ENCODE data around the gene ADD2.
"Not testable (repeated sequence)": the region's sequence is repeated elsewhere in the genome, so short reads cannot be mapped to it uniquely, and the experiment has no call there.

Gene ADD2

GRCh38 chr2:70632966-70633365 lies 135.0 kb downstream of the ADD2 start:
- no peak for DNase-seq (ENCODE audit: low spot score)

GRCh38 chr2:70632388-70632787 lies 135.6 kb downstream of the ADD2 start:
- DNase-seq (ENCODE audit: low spot score): no peak

GRCh38 chr2:70630761-70631160 lies 137.2 kb downstream of the ADD2 start:
- DNase-seq (ENCODE audit: low spot score): no peak

- peak; percentile 66 for DNase-seq (ENCODE audit: low spot score)
Measured at GRCh38 chr2:70627211-70627898, 140.6 kb downstream of the ADD2 start.

GRCh38 chr2:70626254-70626990 lies 141.6 kb downstream of the ADD2 start:
- DNase-seq (ENCODE audit: low spot score): no peak

- not testable (repeated sequence) for DNase-seq (ENCODE audit: low spot score)
Measured at GRCh38 chr2:70621536-70621935, 146.5 kb downstream of the ADD2 start.

- no peak for DNase-seq (ENCODE audit: low spot score)
Measured at GRCh38 chr2:70620020-70620419, 148.0 kb downstream of the ADD2 start.

- no peak for DNase-seq (ENCODE audit: low spot score)
Measured at GRCh38 chr2:70619167-70619566, 148.8 kb downstream of the ADD2 start.

GRCh38 chr2:70616168-70616694 lies 151.8 kb downstream of the ADD2 start:
- no peak for DNase-seq (ENCODE audit: low spot score)

- no peak for DNase-seq (ENCODE audit: low spot score)
Measured at GRCh38 chr2:70615222-70615621, 152.8 kb downstream of the ADD2 start.

GRCh38 chr2:70613521-70613920 lies 154.5 kb downstream of the ADD2 start:
- no peak for DNase-seq (ENCODE audit: low spot score)

GRCh38 chr2:70612574-70612973 lies 155.4 kb downstream of the ADD2 start:
- no peak for DNase-seq (ENCODE audit: low spot score)

GRCh38 chr2:70608373-70608772 lies 159.6 kb downstream of the ADD2 start:
- DNase-seq (ENCODE audit: low spot score): no peak

GRCh38 chr2:70607121-70607561 lies 160.9 kb downstream of the ADD2 start:
- DNase-seq (ENCODE audit: low spot score): no peak
